NCI-H460 (cell line): ENCODE results near the gene CLDN7. TPM values are rescaled to one million over a fixed set of nuclear protein-coding genes. Genes with fewer than 3 reads are reported as not detected.
A peak's percentile ranks its signal among the peaks of the same experiment; 100 is the strongest.

Experiments used
- DNase-seq: peaks from one replicate; pipeline ENCODE4 v3.0.0-alpha.2; 2016; ENCODE audit warnings: low read depth; ENCODE audit errors: extremely low read depth
- total RNA-seq: library from RNA; depleted of rRNA; stranded (reverse); fragments of >200 nt; shearing (Covaris generic); gene quantifications from 2 replicates; pipeline ENCODE4 v1.2.3, GENCODE V29; 2014

The CLDN7 gene
- total RNA-seq, 1 experiment from 2014 or later, result 13.2 TPM

DNA sequence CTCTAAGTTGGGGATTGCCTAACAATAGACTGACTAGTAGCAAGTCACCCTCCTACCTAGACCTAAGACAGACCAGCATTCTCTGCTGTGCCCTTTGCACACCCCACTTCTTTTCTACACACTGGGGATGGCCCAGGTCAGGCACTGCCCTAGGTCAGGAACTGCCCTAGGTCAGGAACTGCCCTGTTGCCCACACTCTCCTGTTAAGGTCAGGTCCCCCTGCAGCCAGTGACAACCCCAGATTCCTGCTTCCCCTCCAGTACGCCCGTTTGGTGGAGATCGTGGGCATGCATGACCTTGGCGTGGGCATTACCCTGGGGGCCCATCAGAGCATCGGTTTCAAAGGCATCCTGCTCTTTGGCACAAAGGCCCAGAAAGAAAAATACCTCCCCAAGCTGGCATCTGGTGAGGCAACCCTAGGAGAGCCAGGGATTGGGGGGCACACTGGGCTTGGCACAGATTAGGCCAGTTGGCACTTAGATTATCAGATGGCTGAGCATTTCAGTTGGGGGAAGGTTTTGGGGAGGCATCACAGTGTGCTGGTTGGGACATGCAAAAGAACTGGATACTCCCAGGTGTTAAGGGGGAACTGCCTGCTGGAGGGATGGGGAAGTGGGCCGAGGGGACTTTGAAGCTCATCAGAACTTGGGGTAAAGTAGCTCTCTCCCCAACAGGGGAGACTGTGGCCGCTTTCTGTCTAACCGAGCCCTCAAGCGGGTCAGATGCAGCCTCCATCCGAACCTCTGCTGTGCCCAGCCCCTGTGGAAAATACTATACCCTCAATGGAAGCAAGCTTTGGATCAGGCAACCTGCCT lies 40.8 kb downstream of the CLDN7 start:
- no peak for DNase-seq

GRCh38 chr17:7220593-7221277 lies 41.5 kb downstream of the CLDN7 start:
- peak; percentile 74 for DNase-seq

DNA sequence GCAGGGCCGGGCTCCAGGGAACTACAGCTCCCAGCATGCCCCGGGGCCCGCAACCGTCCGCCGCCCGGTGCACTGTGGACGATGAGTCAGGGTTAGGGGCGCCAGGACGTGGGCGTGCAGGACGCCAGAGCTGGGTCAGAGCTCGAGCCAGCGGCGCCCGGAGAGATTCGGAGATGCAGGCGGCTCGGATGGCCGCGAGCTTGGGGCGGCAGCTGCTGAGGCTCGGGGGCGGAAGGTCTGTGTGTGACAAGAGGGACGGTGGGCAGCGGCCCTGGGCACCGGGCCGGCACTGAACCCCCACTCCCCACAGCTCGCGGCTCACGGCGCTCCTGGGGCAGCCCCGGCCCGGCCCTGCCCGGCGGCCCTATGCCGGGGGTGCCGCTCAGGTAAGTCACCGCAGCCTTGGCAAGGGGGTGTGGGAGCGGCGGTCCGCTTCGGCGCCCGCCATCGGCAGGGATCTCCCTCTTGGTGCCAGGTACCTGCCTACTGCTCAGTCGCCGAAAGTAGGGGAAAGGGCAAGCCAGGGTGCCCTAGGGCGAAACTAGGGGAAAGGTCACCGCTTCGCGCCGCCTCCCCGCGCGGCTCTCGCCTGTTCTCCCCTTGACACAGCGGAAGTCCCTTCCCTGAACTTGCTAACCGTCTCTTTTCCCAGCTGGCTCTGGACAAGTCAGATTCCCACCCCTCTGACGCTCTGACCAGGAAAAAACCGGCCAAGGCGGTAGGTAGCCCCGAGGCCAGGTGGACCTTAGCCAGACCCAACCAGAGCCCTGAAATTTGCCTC lies 42.3 kb downstream of the CLDN7 start, which contains the start of the genes ACADVL and DLG4:
Gene ACADVL, plus strand, starts transcription at position 127 of the 781 bp plus-strand sequence. Its CDS starts 47 bp downstream, at position 174.
Gene DLG4, minus strand, starts transcription at position 25 of the 781 bp plus-strand sequence.
- peak; percentile 70 for DNase-seq

GRCh38 chr17:7219229-7219811 lies 43.0 kb downstream of the CLDN7 start:
- DNase-seq, result no peak

- no peak for DNase-seq
Observed at GRCh38 chr17:7218758-7219157, 43.5 kb downstream of the CLDN7 start.

GRCh38 chr17:7218166-7218565 lies 44.1 kb downstream of the CLDN7 start:
- DNase-seq, result no peak

DNA sequence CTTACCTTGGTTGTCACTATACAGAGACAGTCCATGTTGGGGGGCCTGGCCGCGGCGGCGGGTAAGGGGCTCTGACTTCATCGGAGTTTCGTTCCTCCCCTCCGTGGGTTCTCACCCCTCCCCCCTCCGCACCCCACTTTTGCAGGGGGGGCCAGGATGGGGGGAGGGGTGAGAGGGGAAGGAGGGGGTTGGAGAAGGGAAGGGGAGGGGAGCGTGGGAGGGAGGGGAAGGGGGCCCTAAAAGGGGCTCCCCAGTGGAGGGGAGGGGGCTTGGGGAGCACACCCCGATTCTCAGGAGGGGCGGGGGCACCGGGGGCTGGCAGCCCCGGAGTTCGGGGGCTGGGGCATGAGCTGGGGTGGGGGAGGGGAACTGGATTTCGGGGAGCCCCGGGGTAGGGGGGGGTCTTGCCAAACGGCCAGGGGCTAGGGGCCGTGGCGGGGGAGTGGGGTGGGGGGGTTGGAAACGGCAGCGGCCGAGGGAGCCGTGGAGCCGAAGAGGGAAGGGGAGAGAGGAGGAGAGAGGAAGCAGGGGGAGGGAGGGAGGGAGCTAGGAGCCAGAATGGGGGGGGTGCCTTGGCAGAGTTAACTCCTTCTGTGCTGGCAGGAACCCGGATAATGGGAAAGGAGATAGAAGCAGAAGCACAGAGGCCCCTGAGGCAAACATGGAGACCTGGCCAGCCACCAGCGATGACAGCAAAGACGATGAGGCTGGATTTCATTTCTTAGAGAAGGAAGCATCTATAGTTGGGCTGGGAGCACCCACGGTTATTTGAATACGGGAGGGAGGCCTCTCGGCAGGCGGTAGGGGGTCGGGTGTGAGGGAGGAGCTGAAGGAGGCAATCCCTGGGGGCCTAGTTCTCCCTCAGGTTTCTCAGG lies 44.9 kb downstream of the CLDN7 start:
- DNase-seq, result no peak

GRCh38 chr17:7216242-7217112 lies 45.8 kb downstream of the CLDN7 start:
- no peak for DNase-seq

DNA sequence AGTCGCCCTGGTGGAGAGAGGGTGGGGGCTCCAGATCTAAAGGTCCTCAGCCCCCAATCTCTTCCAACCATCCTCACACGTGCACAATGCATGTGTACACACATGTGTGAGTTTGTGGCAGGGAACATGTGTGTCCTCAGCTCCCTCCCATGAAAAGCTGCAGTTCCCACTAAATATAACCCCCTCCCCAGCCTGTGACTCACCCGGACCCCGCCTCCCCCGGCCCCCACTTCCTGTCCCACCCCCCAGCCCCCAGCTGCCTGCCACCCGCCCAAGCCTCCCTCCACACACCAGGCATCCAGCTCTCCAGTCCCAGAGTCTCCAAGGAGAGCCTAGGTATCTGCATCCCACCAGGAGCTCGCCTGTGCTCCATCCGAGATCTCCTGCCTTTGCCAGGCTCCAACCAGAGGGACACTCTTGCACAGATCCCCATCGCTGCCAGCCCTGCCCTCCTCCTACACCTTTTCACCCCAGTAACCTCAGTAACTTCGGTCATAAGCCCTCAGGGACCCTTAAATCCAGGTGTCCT lies 46.6 kb downstream of the CLDN7 start:
- DNase-seq, result no peak

GRCh38 chr17:7215136-7215638 lies 47.1 kb downstream of the CLDN7 start:
- no peak for DNase-seq

DNA sequence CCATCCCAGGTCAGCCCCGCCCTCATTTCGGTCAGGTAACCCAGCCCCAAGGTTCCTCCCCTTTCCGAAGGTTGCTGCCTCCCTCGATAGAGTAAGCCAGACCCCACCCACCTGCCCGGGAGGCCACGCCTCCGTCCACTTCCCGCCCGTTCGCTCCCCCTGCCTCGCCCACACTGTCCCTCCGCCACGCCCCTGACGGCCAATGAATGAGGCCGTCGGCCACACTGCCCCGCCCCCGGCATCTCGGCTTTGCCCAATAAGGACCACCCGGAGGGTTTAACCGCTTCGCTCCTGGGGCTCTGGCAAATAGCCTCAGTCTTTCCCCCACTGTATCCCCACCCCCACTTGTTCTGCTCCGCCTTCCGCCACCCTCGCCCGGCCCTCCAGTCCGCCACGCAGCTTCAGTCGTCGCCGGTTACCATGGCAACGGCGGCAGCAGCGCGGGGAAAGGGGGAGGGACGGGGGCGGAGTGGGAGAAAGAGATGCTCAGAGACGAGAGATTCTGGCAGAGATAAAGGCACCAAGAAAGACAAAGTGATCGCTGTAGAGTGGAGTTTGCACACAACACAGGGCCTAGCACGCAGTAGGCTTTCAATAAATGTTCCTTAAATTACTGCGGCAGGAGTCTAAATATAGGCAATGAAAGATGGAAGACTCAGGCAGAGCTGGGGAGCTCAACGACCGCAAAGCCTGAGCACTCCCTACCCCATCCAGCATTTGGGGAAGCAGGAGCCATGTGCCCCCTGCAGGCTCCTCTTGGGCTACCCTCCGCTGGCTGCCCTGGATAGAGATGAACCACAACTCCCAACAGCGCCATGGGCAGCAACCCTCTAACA lies 47.8 kb downstream of the CLDN7 start:
- DNase-seq, result peak; percentile 96

DNA sequence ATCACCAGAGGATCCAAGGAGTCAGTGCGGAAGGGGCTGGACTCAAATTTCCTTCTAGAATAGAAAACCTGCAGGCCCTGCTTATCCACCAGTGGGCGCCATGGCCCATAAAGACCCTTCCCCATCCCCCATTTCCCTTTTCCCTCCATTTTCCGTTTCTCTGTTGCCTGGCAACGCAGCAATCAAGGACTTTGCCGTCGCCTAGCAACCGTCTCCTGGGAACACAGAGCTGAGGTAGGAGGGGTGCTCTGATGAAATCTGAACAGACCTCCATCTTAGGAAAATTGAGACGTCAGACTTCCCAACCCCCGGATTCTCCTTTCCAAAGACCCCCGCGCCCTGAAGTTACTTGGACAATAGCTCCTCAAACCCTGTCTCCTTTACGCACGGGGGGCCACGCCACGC lies 48.4 kb downstream of the CLDN7 start:
- no peak for DNase-seq

DNA sequence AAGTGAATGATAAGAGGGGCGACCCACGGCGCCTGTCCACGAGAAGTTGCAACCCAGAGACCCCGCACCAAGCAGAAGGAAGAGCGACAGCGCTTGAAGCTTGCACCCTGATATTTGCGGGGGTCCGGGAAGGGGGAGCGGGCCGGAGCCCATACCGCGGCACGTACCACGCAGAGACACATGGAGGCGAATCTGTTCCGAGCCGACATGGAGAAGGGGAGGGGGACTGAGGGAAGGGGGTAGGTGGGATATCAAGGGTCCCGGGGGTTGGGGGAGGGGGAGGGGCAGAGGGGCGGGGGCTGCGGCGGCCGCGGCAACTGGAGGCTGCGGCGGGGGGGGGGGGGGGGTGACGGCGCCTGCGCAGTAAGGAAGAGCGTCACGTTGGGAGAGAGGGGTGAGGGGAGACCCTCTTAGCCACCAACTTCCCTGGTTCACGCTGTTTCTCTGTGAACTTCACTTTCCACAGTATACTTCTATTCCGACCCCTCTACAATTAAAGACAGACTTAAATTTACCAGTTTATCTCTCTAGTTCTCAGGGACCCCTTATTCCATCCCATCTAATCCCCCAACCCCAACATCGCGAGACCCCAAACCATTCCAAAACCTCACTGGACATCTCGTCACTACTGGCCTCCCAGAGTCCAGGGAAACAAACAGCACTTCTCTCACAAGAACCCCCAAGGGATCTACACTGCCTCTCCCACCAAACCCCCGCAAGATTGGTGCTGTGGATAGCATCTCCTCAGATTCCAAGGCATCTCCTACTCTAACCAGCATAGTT lies 50.6 kb downstream of the CLDN7 start:
- DNase-seq, result no peak
